Endodermal cell (in vitro differentiated cells): ENCODE data around the gene NAP1L1. TPM values are rescaled to one million over a fixed set of nuclear protein-coding genes. Genes with fewer than 3 reads are reported as not detected.
A peak's percentile ranks its signal among the peaks of the same experiment; 100 is the strongest.

Experiments
- DNase-seq: peaks from one replicate; pipeline ENCODE4 v3.0.0-alpha.2; 2017
- H3K27ac ChIP-seq: 2 replicates; pipeline ENCODE4 v1.5.1; 2013; ENCODE audit warnings: mild to moderate bottlenecking, low read depth, low read length, moderate library complexity
- H3K27me3 ChIP-seq: 2 replicates; pipeline ENCODE4 v1.6.1; 2013; ENCODE audit warnings: mild to moderate bottlenecking, low read length, moderate library complexity; ENCODE audit not compliant: insufficient read depth, control insufficient read depth, poor library complexity, severe bottlenecking
- H3K36me3 ChIP-seq: 2 replicates; pipeline ENCODE4 v1.7.0; 2013; ENCODE audit warnings: mild to moderate bottlenecking, low read length, moderate library complexity; ENCODE audit not compliant: control insufficient read depth, insufficient read depth
- H3K4me1 ChIP-seq: one replicate; pipeline ENCODE4 v1.7.0; 2013; ENCODE audit warnings: low read length; ENCODE audit not compliant: control insufficient read depth, insufficient read depth
- H3K4me3 ChIP-seq: 2 replicates; pipeline ENCODE4 v1.5.1; 2013; ENCODE audit warnings: mild to moderate bottlenecking, low read length, moderate library complexity
- H3K9ac ChIP-seq: 2 replicates; pipeline ENCODE4 v1.6.1; 2013; ENCODE audit warnings: mild to moderate bottlenecking, low read length, moderate library complexity; ENCODE audit not compliant: poor library complexity, severe bottlenecking; ENCODE audit errors: extremely low read depth
- H3K9me3 ChIP-seq: 2 replicates; pipeline ENCODE4 v1.6.1; 2013; ENCODE audit warnings: mild to moderate bottlenecking, low read length, moderate library complexity; ENCODE audit not compliant: control insufficient read depth
- H3K27ac Mint-ChIP-seq: 2 replicates; pipeline ENCODE4 v1.8.0; 2020; ENCODE audit warnings: mixed read lengths
- H3K27me3 Mint-ChIP-seq: 2 replicates; pipeline ENCODE4 v1.8.0; 2021; ENCODE audit warnings: mild to moderate bottlenecking, mixed read lengths; ENCODE audit not compliant: insufficient read depth
- H3K36me3 Mint-ChIP-seq: 2 replicates; pipeline ENCODE4 v1.8.0; 2020; ENCODE audit warnings: low read depth, mixed read lengths
- H3K4me1 Mint-ChIP-seq: 2 replicates; pipeline ENCODE4 v1.8.0; 2020; ENCODE audit warnings: mixed read lengths
- H3K4me3 Mint-ChIP-seq: 2 replicates; pipeline ENCODE4 v1.8.0; 2020; ENCODE audit warnings: mild to moderate bottlenecking, moderate library complexity, mixed read lengths
- H3K9me3 Mint-ChIP-seq: 2 replicates; pipeline ENCODE4 v1.8.0; 2020; ENCODE audit warnings: mild to moderate bottlenecking, mixed read lengths
- CTCF ChIP-seq: fragments of 200-600 bp; sonication (generic); conservative IDR thresholded peaks from 2 replicates; pipeline ENCODE4 v1.5.0; 2021; ENCODE audit warnings: antibody characterized with exemption, mild to moderate bottlenecking
- whole genome bisulfite sequencing, 2 experiments: methylation state at CpG; one replicate each; pipeline versions ENCODE4 v1.1.5 to v1.1.7; 2013; ENCODE audit warnings: missing lambda C conversion rate in 2 of 2, mixed read lengths in 1 of 2; ENCODE audit not compliant: insufficient coverage in 1 of 2, insufficient read length in 1 of 2; 5-methylcytosine and 5-hydroxymethylcytosine counted together
- total RNA-seq, 2 donors: library from RNA; stranded (reverse); fragmentation: NEBNext Ultra II Directional in 1 of 2; extraction: Animal tissue kit (Norgen Biotek cat#: 25700) in 1 of 2; gene quantifications; 2 replicates in 1 of 2; 3 replicates in 1 of 2; pipeline ENCODE4 v1.2.1, GENCODE V29; 2021

The NAP1L1 gene
- total RNA-seq, 2 donors from 2014 or later, result 711 to 829 TPM

GRCh38 chr12:76031081-76031413 is 53.4 kb downstream of the NAP1L1 start:
- H3K27me3 Mint-ChIP-seq, result no peaks in the 10 kb centered on the region
- Histone ChIP-seq H3K27me3 (no peaks in the 10 kb centered on the region), H3K4me1 (peaks cover 4% of the 10 kb centered on the region), H3K4me3 (peak overlapping the region; percentile 90), H3K27ac (peak overlapping the region; percentile 18), H3K9me3 (no peaks in the 10 kb centered on the region), H3K36me3 (no peaks in the 10 kb centered on the region), H3K9ac (peak overlapping the region; percentile 54)
- peak overlapping the region; percentile 35 for H3K27ac Mint-ChIP-seq
- H3K4me1 Mint-ChIP-seq, result peaks cover 29% of the 10 kb centered on the region
- peak overlapping the region; percentile 94 for H3K4me3 Mint-ChIP-seq
- no peaks in the 10 kb centered on the region for H3K9me3 Mint-ChIP-seq
- TF ChIP-seq CTCF, result no peak
- no peak for DNase-seq
- 0% methylated on average over 2 to 26 of the region's 26 CpGs for WGBS, 2 experiments
- H3K36me3 Mint-ChIP-seq, result peaks cover 11% of the 10 kb centered on the region

- Mint-ChIP-seq H3K27me3 (no peaks in the 10 kb centered on the region), H3K4me3 (peak overlapping the region; percentile 94), H3K9me3 (no peaks in the 10 kb centered on the region), H3K36me3 (peaks cover 11% of the 10 kb centered on the region), H3K27ac (peak overlapping the region; percentile 82), H3K4me1 (peaks cover 29% of the 10 kb centered on the region)
- Histone ChIP-seq H3K4me3 (peak overlapping the region; percentile 90), H3K36me3 (no peaks in the 10 kb centered on the region), H3K4me1 (peaks cover 4% of the 10 kb centered on the region), H3K27ac (peak overlapping the region; percentile 18), H3K9ac (peak overlapping the region; percentile 54), H3K27me3 (no peaks in the 10 kb centered on the region), H3K9me3 (no peaks in the 10 kb centered on the region)
- WGBS, 2 experiments, result 0% methylated on average over 16 to 40 of the region's 40 CpGs
- no peak for TF ChIP-seq CTCF
- DNase-seq, result peak; percentile 82
Observed at GRCh38 chr12:76030341-76031080, 54.0 kb downstream of the NAP1L1 start.

GRCh38 chr12:76029982-76030340 is 54.5 kb downstream of the NAP1L1 start:
- H3K27me3 Mint-ChIP-seq, result no peaks in the 10 kb centered on the region
- Histone ChIP-seq H3K4me3 (peak overlapping the region; percentile 90), H3K27ac (no peak overlapping the region), H3K27me3 (no peaks in the 10 kb centered on the region), H3K36me3 (no peaks in the 10 kb centered on the region), H3K9ac (peak overlapping the region; percentile 54), H3K9me3 (no peaks in the 10 kb centered on the region), H3K4me1 (peaks cover 4% of the 10 kb centered on the region)
- 0 to 2% methylated on average over 6 to 22 of the region's 22 CpGs for WGBS, 2 experiments
- peaks cover 30% of the 10 kb centered on the region for H3K4me1 Mint-ChIP-seq
- DNase-seq, result peak; percentile 79
- H3K4me3 Mint-ChIP-seq, result peak overlapping the region; percentile 94
- no peaks in the 10 kb centered on the region for H3K9me3 Mint-ChIP-seq
- no peak overlapping the region for H3K27ac Mint-ChIP-seq
- TF ChIP-seq CTCF, result no peak
- H3K36me3 Mint-ChIP-seq, result peaks cover 11% of the 10 kb centered on the region
